Stimulated activated naive CD4-positive, alpha-beta T cell (primary cell): ENCODE results near the gene HDDC3.

Source experiments
- DNase-seq, 6 experiments: peaks; one replicate each; lab custom pipeline; 2025; lab: John Stamatoyannopoulos, UW

HDDC3 gene

DNA sequence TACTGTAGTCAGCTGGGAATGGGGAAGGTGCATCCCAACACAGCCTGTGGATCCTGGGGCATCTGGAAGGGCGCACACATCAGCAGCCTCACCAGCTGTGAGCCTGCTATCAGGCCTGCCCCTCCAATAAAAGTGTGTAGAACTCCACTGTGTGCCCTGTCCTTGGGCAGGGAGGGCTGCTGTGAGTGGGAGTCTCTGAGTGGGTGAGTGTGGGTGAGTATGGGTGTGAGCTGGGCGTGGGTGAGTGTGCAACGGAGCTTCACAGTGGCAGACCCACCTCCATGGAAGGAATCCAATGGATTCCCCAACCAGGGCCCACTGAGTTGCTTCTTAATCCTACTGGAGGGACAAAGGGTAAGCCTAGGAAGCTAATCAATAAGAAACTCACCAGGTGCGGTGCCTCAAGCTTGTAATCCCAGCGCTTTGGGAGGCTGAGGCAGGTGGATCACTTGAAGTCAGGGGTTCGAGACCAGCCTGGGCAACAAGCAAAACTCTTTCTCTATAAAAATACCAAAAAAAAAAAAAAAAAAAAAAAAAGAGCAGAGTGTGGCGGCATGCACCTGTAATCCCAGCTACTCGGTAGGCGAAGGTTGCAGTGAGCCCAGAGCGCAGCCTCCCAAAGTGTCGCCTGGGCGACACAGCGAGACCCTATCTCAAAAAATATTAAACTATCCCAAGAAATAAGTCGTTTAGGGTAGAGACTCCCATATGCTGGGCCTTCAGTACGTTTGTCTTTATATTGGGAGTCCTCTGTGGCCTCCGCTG is 21.8 kb upstream of the HDDC3 start:
- no peak for DNase-seq

GRCh38 chr15:90952901-90953677 is 20.7 kb upstream of the HDDC3 start:
- no peak for DNase-seq

- no peak for DNase-seq
Observed at GRCh38 chr15:90950676-90951075, 18.3 kb upstream of the HDDC3 start.

- no peak for DNase-seq
Observed at GRCh38 chr15:90949979-90950675, 17.8 kb upstream of the HDDC3 start.

GRCh38 chr15:90948506-90948905 is 16.2 kb upstream of the HDDC3 start:
- no peak for DNase-seq

DNA sequence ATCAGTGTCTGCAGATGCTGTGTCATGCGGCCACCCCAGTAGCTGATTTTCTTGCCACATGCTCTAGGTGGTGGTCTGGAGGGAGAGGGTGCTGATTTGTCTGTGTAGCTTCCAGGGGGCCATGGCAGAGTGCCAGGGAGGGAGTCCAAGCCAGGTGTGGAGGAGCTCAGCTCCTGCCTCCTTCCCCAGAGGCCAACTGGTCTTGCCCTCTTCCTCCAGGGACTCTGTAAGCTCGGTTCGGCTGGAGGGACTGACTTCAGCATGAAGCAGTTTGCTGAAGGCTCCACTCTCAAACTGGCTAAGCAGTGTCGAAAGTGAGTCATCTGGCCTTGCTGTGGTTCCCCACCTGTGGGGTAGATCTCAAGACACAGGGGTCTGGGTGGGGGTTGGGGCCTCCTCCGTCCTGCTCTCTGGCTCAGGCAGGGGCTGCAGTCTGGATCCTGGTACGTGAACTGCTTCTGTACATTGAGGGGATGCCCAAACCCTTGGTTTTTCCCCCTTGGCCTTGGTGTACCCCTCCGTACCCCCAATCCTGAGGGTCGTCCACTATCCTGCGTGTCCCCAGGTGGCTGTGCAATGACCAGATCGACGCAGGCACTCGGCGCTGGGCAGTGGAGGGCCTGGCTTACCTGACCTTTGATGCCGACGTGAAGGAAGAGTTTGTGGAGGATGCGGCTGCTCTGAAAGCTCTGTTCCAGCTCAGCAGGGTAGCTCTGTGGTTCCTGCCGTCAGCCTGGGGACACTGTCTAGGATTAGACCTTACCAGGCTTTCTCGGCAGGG is 15.4 kb upstream of the HDDC3 start:
- DNase-seq: no peak

GRCh38 chr15:90946941-90947576 is 14.7 kb upstream of the HDDC3 start:
- no peak for DNase-seq

GRCh38 chr15:90946538-90946937 is 14.2 kb upstream of the HDDC3 start:
- DNase-seq: no peak

DNA sequence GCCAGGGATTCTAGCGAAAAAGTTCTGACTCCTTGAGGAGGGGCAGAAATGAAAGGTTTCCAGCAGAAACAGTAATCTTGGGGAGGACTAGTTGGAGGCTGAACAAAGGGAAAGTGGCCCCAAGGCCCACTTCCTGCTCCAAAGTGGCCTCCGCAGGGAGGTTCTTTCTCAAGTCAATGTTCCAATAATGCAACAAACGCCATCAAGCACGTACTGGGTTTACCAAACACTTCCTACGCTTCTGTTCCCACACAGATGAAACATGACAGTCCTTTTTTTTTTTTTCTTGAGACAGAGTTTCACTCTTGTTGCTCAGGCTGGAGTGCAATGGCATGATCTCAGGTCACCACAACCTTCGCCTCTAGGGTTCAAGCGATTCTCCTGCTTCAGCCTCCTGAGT is 12.7 kb upstream of the HDDC3 start:
- DNase-seq: no peak

DNA sequence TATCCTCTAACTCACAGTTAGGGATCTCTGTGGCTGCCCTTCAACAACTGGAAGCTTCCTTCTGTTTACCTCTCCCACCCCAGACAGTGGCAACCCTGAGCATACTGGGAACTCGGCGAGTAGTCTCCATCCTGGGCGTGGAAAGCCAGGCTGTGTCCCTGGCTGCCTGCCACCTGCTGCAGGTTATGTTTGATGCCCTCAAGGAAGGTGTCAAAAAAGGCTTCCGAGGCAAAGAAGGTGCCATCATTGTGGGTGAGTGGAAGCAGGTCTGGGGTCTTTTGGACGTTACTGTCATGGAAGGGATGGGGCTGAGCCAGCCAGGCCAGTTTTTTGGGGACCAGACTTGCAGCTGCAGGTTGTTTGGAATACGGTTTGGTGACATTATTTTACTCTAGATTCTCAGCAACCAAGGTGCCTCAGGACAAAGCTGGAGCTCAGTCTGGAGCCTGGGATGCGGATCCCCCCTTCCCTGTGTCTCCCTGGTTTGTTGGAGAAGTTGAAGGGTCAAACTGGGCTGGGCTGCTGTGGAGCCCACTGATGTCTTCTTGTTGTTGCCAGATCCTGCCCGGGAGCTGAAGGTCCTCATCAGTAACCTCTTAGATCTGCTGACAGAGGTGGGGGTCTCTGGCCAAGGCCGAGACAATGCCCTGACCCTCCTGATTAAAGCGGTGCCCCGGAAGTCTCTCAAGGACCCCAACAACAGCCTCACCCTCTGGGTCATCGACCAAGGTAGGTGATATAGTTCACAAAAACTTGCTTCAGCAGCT is 10.2 kb upstream of the HDDC3 start:
- no peak for DNase-seq

GRCh38 chr15:90941038-90941437 is 8.7 kb upstream of the HDDC3 start:
- no peak for DNase-seq

GRCh38 chr15:90939756-90940155 is 7.4 kb upstream of the HDDC3 start:
- no peak for DNase-seq

- DNase-seq: no peak
Observed at GRCh38 chr15:90938261-90938660, 5.9 kb upstream of the HDDC3 start.

DNA sequence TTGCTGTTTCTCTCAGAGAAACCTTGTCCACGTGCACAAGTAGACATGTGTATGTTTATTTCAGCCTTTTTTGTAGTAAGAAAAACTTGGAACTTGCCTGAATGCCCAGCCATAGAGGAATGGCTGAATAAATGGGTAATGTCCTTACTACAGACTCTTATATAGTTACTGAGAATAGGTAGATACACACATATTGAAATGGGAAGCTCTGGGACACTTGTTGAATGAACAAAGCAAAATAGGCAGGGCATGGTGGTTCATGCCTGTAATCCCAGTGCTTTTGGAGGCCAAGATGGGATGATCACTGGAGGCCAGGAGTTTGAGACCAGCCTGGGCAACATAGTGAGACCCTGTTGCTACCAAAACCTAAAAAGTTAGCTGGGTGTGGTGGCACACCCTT is 4.5 kb upstream of the HDDC3 start:
- no peak for DNase-seq

DNA sequence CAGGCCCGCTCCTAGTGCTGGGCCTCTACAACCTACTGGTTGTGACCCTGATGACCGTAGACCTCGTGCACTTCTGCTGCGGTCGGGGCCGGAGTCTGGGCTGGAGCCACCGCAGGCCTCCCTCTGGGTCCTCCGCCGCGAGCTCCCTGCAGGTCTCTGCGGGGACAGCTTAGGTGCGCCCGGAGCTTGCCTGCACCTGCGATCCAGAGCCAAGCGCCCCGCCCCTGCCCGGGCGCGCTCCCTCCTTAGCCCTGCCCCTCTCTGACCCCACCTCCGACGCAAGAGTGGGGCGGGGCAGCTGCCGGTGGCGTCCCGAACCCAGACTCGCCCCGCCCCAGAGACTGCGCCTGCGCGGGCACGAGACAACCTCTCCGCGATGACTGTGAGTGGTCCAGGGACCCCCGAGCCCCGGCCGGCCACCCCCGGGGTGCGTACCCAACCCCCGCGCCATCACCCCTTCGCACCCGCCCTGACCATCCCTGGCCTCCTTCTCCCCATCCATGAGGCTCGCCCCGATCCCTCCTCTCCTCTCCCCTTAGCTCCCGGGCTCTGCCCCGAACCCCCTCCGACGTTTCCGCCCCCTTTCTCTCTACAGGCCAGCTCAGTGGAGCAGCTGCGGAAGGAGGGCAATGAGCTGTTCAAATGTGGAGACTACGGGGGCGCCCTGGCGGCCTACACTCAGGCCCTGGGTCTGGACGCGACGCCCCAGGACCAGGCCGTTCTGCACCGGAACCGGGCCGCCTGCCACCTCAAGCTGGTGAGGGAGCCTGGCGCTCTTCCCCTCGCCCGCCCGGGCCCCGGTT is 2.8 kb upstream of the HDDC3 start, which contains the start of gene UNC45A:
TSS of gene UNC45A (plus strand) at position 337 of the 803 bp plus-strand sequence. CDS start at position 377, 40 bp downstream.
- DNase-seq: peak; percentile 92 to 97 (median 93)

DNA sequence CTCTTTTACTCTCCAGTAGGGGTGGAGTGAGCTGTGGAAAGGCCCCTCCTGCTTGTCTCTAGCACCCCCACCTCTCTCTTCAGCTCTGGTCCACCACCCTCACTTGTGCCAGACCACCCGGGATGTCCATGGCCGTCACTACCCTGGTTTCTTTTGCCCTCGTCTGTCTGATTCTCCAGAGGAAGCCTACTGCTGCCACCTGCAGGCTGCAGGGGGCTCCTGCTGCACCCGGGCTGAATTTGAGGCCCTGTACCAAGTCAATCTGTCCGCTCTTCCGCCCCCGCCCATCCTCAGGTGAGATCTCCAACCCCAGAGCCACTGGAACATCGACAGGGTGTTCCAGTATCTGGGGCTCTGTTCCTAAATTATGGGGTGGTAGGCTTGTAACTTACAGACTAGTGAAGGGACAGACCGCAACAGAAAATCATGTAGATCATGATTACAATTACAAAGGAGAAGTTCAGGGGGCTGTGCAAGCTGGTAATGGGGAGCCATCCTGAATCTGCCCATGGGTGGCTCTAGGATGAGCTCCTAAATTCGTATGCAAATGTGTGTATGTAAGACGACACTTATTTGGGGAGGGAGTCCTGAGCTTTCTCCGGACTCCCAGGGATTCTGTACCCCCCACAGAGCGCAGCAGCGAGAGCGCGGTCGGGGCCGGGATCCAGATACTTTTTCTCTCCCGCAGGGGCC is 2.1 kb upstream of the HDDC3 start:
- DNase-seq: peak; percentile 61 to 80 (median 74)

DNA sequence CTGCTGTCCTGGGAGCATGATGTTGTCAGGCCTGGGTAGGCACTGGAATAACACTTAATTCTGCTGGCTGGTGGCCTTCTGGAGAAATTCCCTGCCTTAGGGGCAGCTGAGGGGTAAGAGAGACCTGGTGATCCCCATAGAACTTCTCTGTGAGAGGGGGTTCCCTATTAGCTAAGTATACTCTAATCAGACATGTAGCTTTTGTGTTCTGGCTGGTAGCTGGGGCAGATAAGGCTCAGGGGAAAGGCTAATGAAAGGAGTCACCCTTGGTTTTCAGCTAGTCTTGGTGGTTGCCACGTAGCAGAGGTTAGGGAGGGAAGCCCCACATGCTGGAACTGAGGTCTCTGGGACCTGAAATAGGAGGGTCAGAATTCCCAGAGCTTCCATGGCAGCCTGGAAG is 952 bp upstream of the HDDC3 start:
- peak in 1 of 6 experiments; percentile 3 for DNase-seq

GRCh38 chr15:90932660-90932991 is 277 bp upstream of the HDDC3 start:
- DNase-seq: no peak

DNA sequence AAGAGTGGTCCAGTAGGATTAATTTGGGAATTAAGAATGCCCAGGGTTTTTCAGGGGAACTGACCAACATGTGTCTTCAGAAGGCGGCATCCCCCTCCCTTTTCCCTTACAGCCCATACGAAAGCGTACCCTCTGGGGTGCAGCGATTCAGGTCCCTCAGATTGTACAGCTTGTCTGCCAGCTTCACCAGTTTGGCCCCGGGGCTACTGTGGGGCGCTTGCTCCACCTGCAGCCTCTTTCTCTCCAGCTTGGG is 848 bp downstream of the HDDC3 start:
- DNase-seq: no peak
